ENCODE data around the gene EXD3. TPM values are rescaled to one million over a fixed set of nuclear protein-coding genes. Genes with fewer than 3 reads are reported as not detected.
A peak's percentile ranks its signal among the peaks of the same experiment; 100 is the strongest.
"Not testable (repeated sequence)": the region's sequence is repeated elsewhere in the genome, so short reads cannot be mapped to it uniquely, and the experiment has no call there.

Gene EXD3
- polyA plus RNA-seq, 6 donors from 2014 or later: 2.3 to 7.5 (median 4.5) TPM; not detected in 1

- ATAC-seq (ENCODE audit: low read depth in 2 of 2): no peak
- Mint-ChIP-seq H3K27me3 (no peaks in the 10 kb centered on the region), H3K4me3 (no peak overlapping the region), H3K9me3 (peaks cover 0 to 2% (median 0%) of the 10 kb centered on the region in 7 donors), H3K27ac (no peak overlapping the region), H3K36me3 (peaks cover 0 to 8% of the 10 kb centered on the region in 2 donors), H3K4me1 (no peaks in the 10 kb centered on the region)
- DNase-seq: no peak
Observed at GRCh38 chr9:137348769-137349470, 74.0 kb downstream of the EXD3 start.

GRCh38 chr9:137347928-137348327 lies 75.0 kb downstream of the EXD3 start:
- Mint-ChIP-seq H3K4me1 (no peaks in the 10 kb centered on the region), H3K4me3 (no peak overlapping the region), H3K9me3 (peaks cover 0 to 2% (median 0%) of the 10 kb centered on the region in 7 donors), H3K27ac (no peak overlapping the region), H3K27me3 (no peaks in the 10 kb centered on the region), H3K36me3 (peaks cover 0 to 8% of the 10 kb centered on the region in 2 donors)
- DNase-seq: no peak
- ATAC-seq (ENCODE audit: low read depth in 2 of 2): no peak

- Mint-ChIP-seq H3K36me3 (peaks cover 0 to 8% of the 10 kb centered on the region in 2 donors), H3K4me3 (no peak overlapping the region)
Observed at GRCh38 chr9:137342482-137342881, 80.5 kb downstream of the EXD3 start.

GRCh38 chr9:137341227-137341626 lies 81.7 kb downstream of the EXD3 start:
- Mint-ChIP-seq H3K9me3 (peaks cover 0 to 11% (median 4%) of the 10 kb centered on the region in 7 donors), H3K36me3 (peaks cover 0 to 2% of the 10 kb centered on the region in 2 donors), H3K4me1 (no peaks in the 10 kb centered on the region), H3K4me3 (no peak overlapping the region), H3K27me3 (no peaks in the 10 kb centered on the region), H3K27ac (no peak overlapping the region)
- no peak for DNase-seq
- ATAC-seq (ENCODE audit: low read depth in 2 of 2): no peak

More at GRCh38 chr9:137342482-137342881, 80.5 kb downstream of the EXD3 start:
- Mint-ChIP-seq H3K9me3 (peaks cover 0 to 2% (median 0%) of the 10 kb centered on the region in 7 donors), H3K27ac (no peak overlapping the region), H3K27me3 (no peaks in the 10 kb centered on the region), H3K4me1 (no peaks in the 10 kb centered on the region)
- DNase-seq: no peak
- ATAC-seq (ENCODE audit: low read depth in 2 of 2): no peak

- H3K4me1 Mint-ChIP-seq; H3K36me3 Mint-ChIP-seq; H3K27ac Mint-ChIP-seq; H3K27me3 Mint-ChIP-seq; H3K4me3 Mint-ChIP-seq; DNase-seq; ATAC-seq (ENCODE audit: low read depth in 2 of 2): not testable (repeated sequence)
- peaks cover 0 to 17% (median 7%) of the 10 kb centered on the region in 7 donors for H3K9me3 Mint-ChIP-seq
Observed at GRCh38 chr9:137339908-137340462, 83.0 kb downstream of the EXD3 start.

GRCh38 chr9:137339045-137339907 lies 83.7 kb downstream of the EXD3 start:
- Mint-ChIP-seq H3K4me3 (no peak overlapping the region), H3K4me1 (peaks cover 5 to 9% (median 8%) of the 10 kb centered on the region in 3 donors), H3K27ac (no peak overlapping the region), H3K27me3 (no peaks in the 10 kb centered on the region), H3K36me3 (no peaks in the 10 kb centered on the region), H3K9me3 (peaks cover 0 to 17% (median 7%) of the 10 kb centered on the region in 7 donors)
- ATAC-seq (ENCODE audit: low read depth in 2 of 2) (no peak), DNase-seq (no peak)

- no peak overlapping the region for H3K27ac Mint-ChIP-seq
- no peaks in the 10 kb centered on the region for H3K27me3 Mint-ChIP-seq
- no peak overlapping the region for H3K4me3 Mint-ChIP-seq
- ATAC-seq (ENCODE audit: low read depth in 2 of 2): no peak
- no peak for DNase-seq
- peaks cover 5 to 9% (median 8%) of the 10 kb centered on the region in 3 donors for H3K4me1 Mint-ChIP-seq
- no peaks in the 10 kb centered on the region for H3K36me3 Mint-ChIP-seq
- peaks cover 0 to 17% (median 7%) of the 10 kb centered on the region in 7 donors for H3K9me3 Mint-ChIP-seq
Observed at GRCh38 chr9:137336735-137337134, 86.2 kb downstream of the EXD3 start.

- Mint-ChIP-seq H3K36me3 (no peaks in the 10 kb centered on the region), H3K4me1 (peaks cover 5 to 9% (median 8%) of the 10 kb centered on the region in 3 donors), H3K27ac (peak overlapping the region in 2 of 6 donors; percentile 23 to 25), H3K4me3 (no peak overlapping the region), H3K27me3 (no peaks in the 10 kb centered on the region), H3K9me3 (peaks cover 0 to 17% (median 7%) of the 10 kb centered on the region in 7 donors)
- ATAC-seq (ENCODE audit: low read depth in 2 of 2): no peak
- no peak for DNase-seq
Observed at GRCh38 chr9:137333016-137333671, 89.8 kb downstream of the EXD3 start.

- no peaks in the 10 kb centered on the region for H3K27me3 Mint-ChIP-seq
Observed at GRCh38 chr9:137331929-137332328, 91.0 kb downstream of the EXD3 start.

GRCh38 chr9:137330689-137331088 lies 92.3 kb downstream of the EXD3 start:
- DNase-seq (no peak), ATAC-seq (ENCODE audit: low read depth in 2 of 2) (no peak)
- Mint-ChIP-seq H3K36me3 (no peaks in the 10 kb centered on the region), H3K4me1 (peaks cover 16 to 26% (median 26%) of the 10 kb centered on the region in 3 donors), H3K27me3 (no peaks in the 10 kb centered on the region), H3K9me3 (peaks cover 0 to 2% (median under 1%) of the 10 kb centered on the region in 7 donors), H3K27ac (no peak overlapping the region), H3K4me3 (no peak overlapping the region)

More at GRCh38 chr9:137331929-137332328, 91.0 kb downstream of the EXD3 start:
- no peak overlapping the region for H3K27ac Mint-ChIP-seq
- no peak overlapping the region for H3K4me3 Mint-ChIP-seq
- peaks cover 0 to 12% (median 7%) of the 10 kb centered on the region in 7 donors for H3K9me3 Mint-ChIP-seq
- DNase-seq: no peak
- no peak for ATAC-seq (ENCODE audit: low read depth in 2 of 2)
- H3K36me3 Mint-ChIP-seq: no peaks in the 10 kb centered on the region
- H3K4me1 Mint-ChIP-seq: peaks cover 9 to 14% (median 13%) of the 10 kb centered on the region in 3 donors

- not testable (repeated sequence) for H3K4me3 Mint-ChIP-seq; ATAC-seq (ENCODE audit: low read depth in 2 of 2); H3K27ac Mint-ChIP-seq; H3K27me3 Mint-ChIP-seq; H3K9me3 Mint-ChIP-seq; DNase-seq; H3K36me3 Mint-ChIP-seq
- peaks cover 12 to 24% (median 22%) of the 10 kb centered on the region in 3 donors for H3K4me1 Mint-ChIP-seq
Observed at GRCh38 chr9:137329590-137329989, 93.4 kb downstream of the EXD3 start.

GRCh38 chr9:137327641-137328550 lies 95.1 kb downstream of the EXD3 start:
- H3K27me3 Mint-ChIP-seq; H3K9me3 Mint-ChIP-seq; ATAC-seq (ENCODE audit: low read depth in 2 of 2); DNase-seq; H3K36me3 Mint-ChIP-seq: not testable (repeated sequence)
- Mint-ChIP-seq H3K4me3 (peak overlapping the region in 4 of 8 donors; percentile 44 to 94 (median 84)), H3K27ac (peak overlapping the region in 3 of 6 donors; percentile 14 to 90 (median 38)), H3K4me1 (peaks cover 12 to 22% (median 21%) of the 10 kb centered on the region in 3 donors)
